H1 (cell line): ENCODE data around the gene RAB14.

Experiments used
- FOSL1 ChIP-seq: IDR thresholded peaks from 2 replicates; pipeline ENCODE4 v1.6.1; 2011; ENCODE audit warnings: mild to moderate bottlenecking, low read depth, low read length, moderate library complexity; ENCODE audit not compliant: insufficient read depth
- RFX5 ChIP-seq: IDR thresholded peaks from 2 replicates; pipeline ENCODE4 v1.6.1; 2011; ENCODE audit warnings: low read depth, low read length, improper control_type of control experiment, borderline replicate concordance

DNA sequence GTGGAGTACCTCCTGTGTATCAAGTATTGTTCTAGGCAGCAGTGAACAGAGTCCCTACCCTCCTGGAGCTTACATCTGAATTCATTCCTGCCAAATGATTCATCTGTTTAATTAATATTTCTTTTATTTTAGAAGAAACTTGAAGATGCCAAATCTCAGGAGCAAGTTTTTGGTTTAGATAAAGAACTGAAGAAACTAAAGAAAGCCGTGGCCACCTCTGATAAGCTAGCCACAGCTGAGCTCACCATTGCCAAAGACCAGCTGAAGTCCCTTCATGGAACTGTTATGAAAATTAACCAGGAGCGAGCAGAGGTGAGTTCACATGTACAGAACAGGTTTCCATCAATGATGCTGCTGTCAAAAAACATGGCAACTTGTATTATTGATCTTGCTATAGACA lies 57.9 kb downstream of the RAB14 start:
- TF ChIP-seq FOSL1: no peak
- no peak for TF ChIP-seq RFX5
